H9 (cell line): Measurements from ENCODE around the gene BEST3. TPM values are rescaled to one million over a fixed set of nuclear protein-coding genes. Genes with fewer than 3 reads are reported as not detected.

Experiments used
- DNase-seq: peaks from one replicate; pipeline ENCODE4 v3.0.0-alpha.2; 2017
- H2AFZ ChIP-seq: one replicate; pipeline ENCODE4 v1.6.1; 2013; ENCODE audit warnings: mild to moderate bottlenecking, low read length, control low read depth, moderate library complexity
- H2AK5ac ChIP-seq: 2 replicates; pipeline ENCODE4 v1.6.1; 2013; ENCODE audit warnings: low read length, control low read depth, mixed read lengths; ENCODE audit not compliant: insufficient read length
- H2BK120ac ChIP-seq: one replicate; pipeline ENCODE4 v1.6.1; 2013; ENCODE audit warnings: low read depth, mild to moderate bottlenecking, low read length, control low read depth, inconsistent platforms; ENCODE audit not compliant: poor library complexity, severe bottlenecking
- H2BK12ac ChIP-seq: 2 replicates; pipeline ENCODE4 v1.6.1; 2013; ENCODE audit warnings: low read length, control low read depth, mixed read lengths, low read depth; ENCODE audit not compliant: insufficient read length
- H2BK15ac ChIP-seq: 2 replicates; pipeline ENCODE4 v1.6.1; 2013; ENCODE audit warnings: low read depth, low read length, control low read depth
- H2BK20ac ChIP-seq: one replicate; pipeline ENCODE4 v1.6.1; 2013; ENCODE audit warnings: low read depth, mild to moderate bottlenecking, low read length, control low read depth, inconsistent platforms; ENCODE audit not compliant: poor library complexity, severe bottlenecking
- H2BK5ac ChIP-seq: 2 replicates; pipeline ENCODE4 v1.6.1; 2013; ENCODE audit warnings: low read length, control low read depth, mixed read lengths; ENCODE audit not compliant: insufficient read length
- H3K14ac ChIP-seq: 2 replicates; pipeline ENCODE4 v1.6.1; 2013; ENCODE audit warnings: low read length, control low read depth; ENCODE audit not compliant: insufficient read depth
- H3K18ac ChIP-seq: 2 replicates; pipeline ENCODE4 v1.6.1; 2013; ENCODE audit warnings: low read depth, mild to moderate bottlenecking, mixed read lengths, low read length, control low read depth; ENCODE audit not compliant: insufficient read length
- H3K23ac ChIP-seq: 2 replicates; pipeline ENCODE4 v1.6.1; 2013; ENCODE audit warnings: low read length, control low read depth, mixed read lengths, low read depth; ENCODE audit not compliant: insufficient read length
- H3K23me2 ChIP-seq: 2 replicates; pipeline ENCODE4 v1.6.1; 2013; ENCODE audit warnings: low read depth, mild to moderate bottlenecking, mixed read lengths, low read length, control low read depth; ENCODE audit not compliant: insufficient read length, poor library complexity, severe bottlenecking
- H3K27ac ChIP-seq: 2 replicates; pipeline ENCODE4 v1.5.1; 2013; ENCODE audit warnings: low read length, control low read depth, mixed read lengths, low read depth; ENCODE audit not compliant: insufficient read length
- H3K27me3 ChIP-seq: 2 replicates; pipeline ENCODE4 v1.6.1; 2013; ENCODE audit warnings: low read length, control low read depth, inconsistent platforms; ENCODE audit not compliant: insufficient read depth
- H3K4ac ChIP-seq: 2 replicates; pipeline ENCODE4 v1.6.1; 2013; ENCODE audit warnings: low read depth, mild to moderate bottlenecking, control low read depth, inconsistent platforms, low read length, moderate library complexity
- H3K4me1 ChIP-seq: 2 replicates; pipeline ENCODE4 v1.6.1; 2013; ENCODE audit warnings: low read length, control low read depth, inconsistent platforms; ENCODE audit not compliant: insufficient read depth
- H3K4me2 ChIP-seq: 2 replicates; pipeline ENCODE4 v1.6.1; 2013; ENCODE audit warnings: low read length, control low read depth, mixed read lengths; ENCODE audit not compliant: insufficient read length, insufficient read depth
- H3K56ac ChIP-seq: 2 replicates; pipeline ENCODE4 v1.6.1; 2013; ENCODE audit warnings: low read depth, mild to moderate bottlenecking, mixed read lengths, low read length, control low read depth; ENCODE audit not compliant: insufficient read length
- H3K79me1 ChIP-seq: 2 replicates; pipeline ENCODE4 v1.6.1; 2013; ENCODE audit warnings: low read depth, mild to moderate bottlenecking, moderate library complexity, low read length, control low read depth, inconsistent platforms; ENCODE audit not compliant: insufficient read depth, poor library complexity, severe bottlenecking
- H3K79me2 ChIP-seq: 2 replicates; pipeline ENCODE4 v1.6.1; 2013; ENCODE audit warnings: low read length, control low read depth, inconsistent platforms; ENCODE audit not compliant: insufficient read depth
- H3K9ac ChIP-seq: 2 replicates; pipeline ENCODE4 v1.6.1; 2013; ENCODE audit warnings: low read length, control low read depth, mixed read lengths; ENCODE audit not compliant: insufficient read length; ENCODE audit errors: extremely low read depth
- H3K9me3 ChIP-seq: one replicate; pipeline ENCODE4 v1.6.1; 2013; ENCODE audit warnings: low read depth, low read length, inconsistent platforms; ENCODE audit not compliant: control insufficient read depth
- H3T11ph ChIP-seq: one replicate; pipeline ENCODE4 v1.6.1; 2013; ENCODE audit warnings: mild to moderate bottlenecking, low read length, control low read depth, inconsistent platforms
- H4K20me1 ChIP-seq: one replicate; pipeline ENCODE4 v1.6.1; 2013; ENCODE audit not compliant: control insufficient read depth, insufficient read length, insufficient read depth
- H4K5ac ChIP-seq: 2 replicates; pipeline ENCODE4 v1.6.1; 2013; ENCODE audit warnings: low read depth, mild to moderate bottlenecking, mixed read lengths, low read length, control low read depth; ENCODE audit not compliant: insufficient read length
- H4K8ac ChIP-seq: replicated peaks from 2 replicates; pipeline ENCODE4 v1.6.1; 2013; ENCODE audit warnings: low read length, control low read depth, mixed read lengths, low read depth; ENCODE audit not compliant: insufficient read length
- H4K91ac ChIP-seq: 2 replicates; pipeline ENCODE4 v1.6.1; 2013; ENCODE audit warnings: low read depth, mild to moderate bottlenecking, moderate library complexity, mixed read lengths, low read length, control low read depth; ENCODE audit not compliant: insufficient read length
- H3K27ac Mint-ChIP-seq, 3 experiments: 2 replicates in 2 of 3; 3 replicates in 1 of 3; pipeline ENCODE4 v1.8.0; 2020 to 2021; ENCODE audit warnings: mixed read lengths in 3 of 3, mild to moderate bottlenecking in 1 of 3, moderate library complexity in 1 of 3
- H3K27me3 Mint-ChIP-seq: 2 replicates; pipeline ENCODE4 v1.8.0; 2021; ENCODE audit warnings: low read depth, mild to moderate bottlenecking, moderate library complexity, mixed read lengths
- H3K36me3 Mint-ChIP-seq, 3 experiments: 2 replicates in 2 of 3; 3 replicates in 1 of 3; pipeline ENCODE4 v1.8.0; 2020 to 2021; ENCODE audit warnings: low read depth in 3 of 3, mixed read lengths in 3 of 3; ENCODE audit not compliant: insufficient read depth in 1 of 3
- H3K4me1 Mint-ChIP-seq, 2 experiments: 2 replicates each; pipeline ENCODE4 v1.8.0; 2020; ENCODE audit warnings: mixed read lengths in 2 of 2
- H3K4me3 Mint-ChIP-seq, 2 experiments: 2 replicates in 1 of 2; 3 replicates in 1 of 2; pipeline ENCODE4 v1.8.0; 2020 to 2021; ENCODE audit warnings: mild to moderate bottlenecking in 2 of 2, mixed read lengths in 2 of 2, moderate library complexity in 1 of 2
- H3K9me3 Mint-ChIP-seq, 2 experiments: 2 replicates in 1 of 2; 3 replicates in 1 of 2; pipeline ENCODE4 v1.8.0; 2020; ENCODE audit warnings: mild to moderate bottlenecking in 2 of 2, mixed read lengths in 2 of 2, moderate library complexity in 1 of 2
- CTCF ChIP-seq: fragments of 200-600 bp; sonication (generic); conservative IDR thresholded peaks from 3 replicates; pipeline ENCODE4 v1.8.0; 2021; ENCODE audit warnings: antibody characterized with exemption, mild to moderate bottlenecking
- WGBS: extraction: QIAGEN DNeasy Blood & Tissue Kit; methylation state at CpG from one replicate; pipeline ENCODE4 v1.1.7; 2013; ENCODE audit warnings: missing lambda C conversion rate, low lambda C conversion rate, mixed read lengths; ENCODE audit not compliant: insufficient read length; ENCODE audit errors: extremely low coverage; 5-methylcytosine and 5-hydroxymethylcytosine counted together
- total RNA-seq: library from RNA; stranded (reverse); gene quantifications from 2 replicates; pipeline ENCODE4 v1.2.1, GENCODE V29; 2021

Gene BEST3
- total RNA-seq, 1 experiment from 2014 or later = 0.42 TPM

- H3K36me3 Mint-ChIP-seq = no peaks in the 10 kb centered on the region
- no peak overlapping the region for H3K4me2 ChIP-seq
- DNase-seq = no peak
- peaks cover 4 to 6% of the 10 kb centered on the region in 2 experiments for H3K4me1 Mint-ChIP-seq
- 0 out of 7 replicates have a peak overlapping the region, but pooled peaks of 1 of the 3 experiments have one; percentile 9 for H3K27ac Mint-ChIP-seq
- no peak overlapping the region for H2BK20ac ChIP-seq
- H2AK5ac ChIP-seq = no peak overlapping the region
- H2BK15ac ChIP-seq = no peak overlapping the region
- WGBS = no CpG with 5 or more reads among the region's 1 CpG
- no peaks in the 10 kb centered on the region for H3K23me2 ChIP-seq
- H3K9ac ChIP-seq = no peak overlapping the region
- H2BK120ac ChIP-seq = no peak overlapping the region
- no peak overlapping the region for H3K23ac ChIP-seq
- no peak overlapping the region for H2BK5ac ChIP-seq
- no peak for TF ChIP-seq CTCF
- H3K4me3 Mint-ChIP-seq = no peak overlapping the region
- H3K18ac ChIP-seq = no peak overlapping the region
- no peaks in the 10 kb centered on the region for H3K9me3 ChIP-seq
- H4K20me1 ChIP-seq = no peaks in the 10 kb centered on the region
- H2BK12ac ChIP-seq = no peak overlapping the region
- H4K5ac ChIP-seq = no peak overlapping the region
- no peak overlapping the region for H3K4ac ChIP-seq
- no peaks in the 10 kb centered on the region for H3K79me1 ChIP-seq
- H3K27me3 Mint-ChIP-seq = no peaks in the 10 kb centered on the region; the same call in 1 of the 2 replicates
- no peak overlapping the region for H3T11ph ChIP-seq
- H2AFZ ChIP-seq = no peak overlapping the region
- H4K8ac ChIP-seq = no peak overlapping the region
- no peaks in the 10 kb centered on the region for H3K27me3 ChIP-seq
- H4K91ac ChIP-seq = no peak overlapping the region
- no peaks in the 10 kb centered on the region for H3K79me2 ChIP-seq
- H3K9me3 Mint-ChIP-seq = no peaks in the 10 kb centered on the region
- H3K56ac ChIP-seq = no peak overlapping the region
- H3K27ac ChIP-seq = no peak overlapping the region
- no peaks in the 10 kb centered on the region for H3K4me1 ChIP-seq
- H3K14ac ChIP-seq = no peak overlapping the region
These were observed 4.1 kb upstream of the BEST3 start for GRCh38 chr12:69703146-69703642.
